Left ventricle myocardium inferior (tissue), 1 donor: Measurements from ENCODE around the gene PARD3B. TPM values are rescaled to one million over a fixed set of nuclear protein-coding genes. Genes with fewer than 3 reads are reported as not detected.

Source experiments
- DNase-seq: peaks from one replicate; pipeline ENCODE4 v3.0.0-alpha.2; 2020
- H3K27ac ChIP-seq: fragments of 200-600 bp; replicated peaks from 2 replicates; pipeline ENCODE4 v1.8.0; 2021
- H3K27me3 ChIP-seq: fragments of 200-600 bp; 2 replicates; pipeline ENCODE4 v1.8.0; 2021; ENCODE audit warnings: low read depth
- H3K36me3 ChIP-seq: fragments of 200-600 bp; 2 replicates; pipeline ENCODE4 v1.8.0; 2021
- H3K4me1 ChIP-seq: fragments of 200-600 bp; 2 replicates; pipeline ENCODE4 v1.8.0; 2021
- H3K4me3 ChIP-seq: fragments of 200-600 bp; 2 replicates; pipeline ENCODE4 v1.8.0; 2021; ENCODE audit warnings: mild to moderate bottlenecking, moderate library complexity
- H3K9me3 ChIP-seq: fragments of 200-600 bp; replicated peaks from 2 replicates; pipeline ENCODE4 v1.8.0; 2021
- CTCF ChIP-seq: fragments of 200-600 bp; IDR thresholded peaks from 2 replicates; pipeline ENCODE4 v1.8.0; 2021; ENCODE audit warnings: antibody characterized with exemption, mild to moderate bottlenecking, borderline replicate concordance
- intact Hi-C: fragments of 100-400 bp; cut with micrococcal nuclease; formaldehyde crosslinking; loops from one replicate; pipeline ENCODE4 v1.11.0; 2022
- total RNA-seq: library from RNA; stranded (reverse); fragmentation: NEBNext Ultra II Directional; extraction: Animal tissue kit (Norgen Biotek cat#: 25700); gene quantifications from one replicate; pipeline ENCODE4 v1.2.1, GENCODE V29; 2021
- donor health status: DM: no; HTN: yes; CAD: no; lungs with severe emphysema.

PARD3B gene
- total RNA-seq, 1 donor from 2014 or later = 9.1 TPM

GRCh38 chr2:205614965-205615364, 1069.7 kb downstream of the PARD3B start:
- H3K9me3 ChIP-seq = no peaks in the 10 kb centered on the region
- no peak for DNase-seq
- intact Hi-C loops = no loop called here
- no peaks in the 10 kb centered on the region for H3K4me1 ChIP-seq
- no peak for TF ChIP-seq CTCF
- H3K4me3 ChIP-seq = no peak overlapping the region
- no peaks in the 10 kb centered on the region for H3K36me3 ChIP-seq
- no peaks in the 10 kb centered on the region for H3K27me3 ChIP-seq
- no peak overlapping the region for H3K27ac ChIP-seq

GRCh38 chr2:205617905-205618304, 1072.6 kb downstream of the PARD3B start:
- no peak overlapping the region for H3K27ac ChIP-seq
- H3K27me3 ChIP-seq = no peaks in the 10 kb centered on the region
- no peak for TF ChIP-seq CTCF
- no peaks in the 10 kb centered on the region for H3K9me3 ChIP-seq
- intact Hi-C loops = no loop called here
- no peak for DNase-seq
- no peaks in the 10 kb centered on the region for H3K4me1 ChIP-seq
- no peak overlapping the region for H3K4me3 ChIP-seq
- H3K36me3 ChIP-seq = no peaks in the 10 kb centered on the region

GRCh38 chr2:205619600-205619999, 1074.3 kb downstream of the PARD3B start:
- DNase-seq = no peak
- TF ChIP-seq CTCF = no peak
- Histone ChIP-seq H3K36me3 (no peaks in the 10 kb centered on the region), H3K27me3 (no peaks in the 10 kb centered on the region), H3K27ac (no peak overlapping the region), H3K4me3 (no peak overlapping the region), H3K4me1 (no peaks in the 10 kb centered on the region), H3K9me3 (no peaks in the 10 kb centered on the region)
- intact Hi-C loops = no loop called here

GRCh38 chr2:205627085-205627484, 1081.8 kb downstream of the PARD3B start:
- H3K4me1 ChIP-seq = no peaks in the 10 kb centered on the region
- no peak overlapping the region for H3K4me3 ChIP-seq
- no peak for TF ChIP-seq CTCF
- H3K36me3 ChIP-seq = no peaks in the 10 kb centered on the region
- H3K27ac ChIP-seq = no peak overlapping the region
- intact Hi-C loops = no loop called here
- H3K27me3 ChIP-seq = no peaks in the 10 kb centered on the region
- no peaks in the 10 kb centered on the region for H3K9me3 ChIP-seq
- no peak for DNase-seq

GRCh38 chr2:205628422-205628821, 1083.1 kb downstream of the PARD3B start:
- Histone ChIP-seq H3K27ac (no peak overlapping the region), H3K4me3 (no peak overlapping the region), H3K36me3 (no peaks in the 10 kb centered on the region), H3K9me3 (no peaks in the 10 kb centered on the region), H3K4me1 (no peaks in the 10 kb centered on the region), H3K27me3 (no peaks in the 10 kb centered on the region)
- intact Hi-C loops = no loop called here
- DNase-seq = no peak
- no peak for TF ChIP-seq CTCF
